GM06990 (cell line): ENCODE measurements around the gene RBMS1.

Experiments used
- DNase-seq: peaks from one replicate; pipeline ENCODE4 v3.0.0-alpha.2; 2011; ENCODE audit not compliant: insufficient read length; ENCODE audit errors: extremely low read depth
- H3K27me3 ChIP-seq: replicated peaks from 2 replicates; pipeline ENCODE4 v1.6.0; 2011; ENCODE audit warnings: low read length; ENCODE audit not compliant: control insufficient read depth, insufficient read depth
- H3K36me3 ChIP-seq: 2 replicates; pipeline ENCODE4 v1.5.1; 2011; ENCODE audit warnings: low read length; ENCODE audit not compliant: control insufficient read depth, insufficient read depth
- H3K4me3 ChIP-seq: replicated peaks from 2 replicates; pipeline ENCODE4 v1.5.1; 2011; ENCODE audit warnings: low read depth, mild to moderate bottlenecking, control low read depth, low read length
- TF ChIP-seq, protein P1 (sequence below): IDR thresholded peaks from 2 replicates; pipeline ENCODE4 v1.5.1; 2011; ENCODE audit warnings: low read length, control low read depth, mild to moderate bottlenecking, inconsistent platforms; ENCODE audit not compliant: insufficient read depth, poor library complexity, severe bottlenecking

The RBMS1 gene

DNA sequence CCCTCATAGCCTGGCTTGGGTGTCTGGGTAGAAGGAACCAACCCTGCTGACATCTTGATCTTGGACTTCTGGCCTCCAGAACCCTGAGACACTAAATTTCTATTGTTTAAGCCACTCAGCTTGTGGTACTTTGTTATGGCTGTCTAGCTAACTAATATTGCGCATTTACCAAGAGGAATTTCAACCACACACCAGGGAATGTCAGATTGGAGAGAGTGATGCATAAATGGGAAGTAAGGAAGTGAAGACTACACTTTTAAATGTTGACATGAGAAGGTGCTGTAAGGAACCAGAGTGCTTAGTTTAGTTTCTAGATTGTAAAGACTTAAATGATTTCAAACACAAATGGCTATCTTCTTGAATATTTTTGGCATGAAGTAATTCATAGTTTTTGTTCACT is 194.6 kb downstream of the RBMS1 start:
- no peak for DNase-seq
- no peaks in the 10 kb centered on the region for H3K27me3 ChIP-seq
- no peaks in the 10 kb centered on the region for H3K36me3 ChIP-seq
- no peak overlapping the region for H3K4me3 ChIP-seq
- TF ChIP-seq, protein P1, sequence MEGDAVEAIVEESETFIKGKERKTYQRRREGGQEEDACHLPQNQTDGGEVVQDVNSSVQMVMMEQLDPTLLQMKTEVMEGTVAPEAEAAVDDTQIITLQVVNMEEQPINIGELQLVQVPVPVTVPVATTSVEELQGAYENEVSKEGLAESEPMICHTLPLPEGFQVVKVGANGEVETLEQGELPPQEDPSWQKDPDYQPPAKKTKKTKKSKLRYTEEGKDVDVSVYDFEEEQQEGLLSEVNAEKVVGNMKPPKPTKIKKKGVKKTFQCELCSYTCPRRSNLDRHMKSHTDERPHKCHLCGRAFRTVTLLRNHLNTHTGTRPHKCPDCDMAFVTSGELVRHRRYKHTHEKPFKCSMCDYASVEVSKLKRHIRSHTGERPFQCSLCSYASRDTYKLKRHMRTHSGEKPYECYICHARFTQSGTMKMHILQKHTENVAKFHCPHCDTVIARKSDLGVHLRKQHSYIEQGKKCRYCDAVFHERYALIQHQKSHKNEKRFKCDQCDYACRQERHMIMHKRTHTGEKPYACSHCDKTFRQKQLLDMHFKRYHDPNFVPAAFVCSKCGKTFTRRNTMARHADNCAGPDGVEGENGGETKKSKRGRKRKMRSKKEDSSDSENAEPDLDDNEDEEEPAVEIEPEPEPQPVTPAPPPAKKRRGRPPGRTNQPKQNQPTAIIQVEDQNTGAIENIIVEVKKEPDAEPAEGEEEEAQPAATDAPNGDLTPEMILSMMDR: no peak

- H3K36me3 ChIP-seq: no peaks in the 10 kb centered on the region
- no peaks in the 10 kb centered on the region for H3K27me3 ChIP-seq
- H3K4me3 ChIP-seq: no peak overlapping the region
- no peak for DNase-seq
- TF ChIP-seq, protein P1: no peak
Observed at GRCh38 chr2:160295519-160296207, 197.9 kb downstream of the RBMS1 start.

DNA sequence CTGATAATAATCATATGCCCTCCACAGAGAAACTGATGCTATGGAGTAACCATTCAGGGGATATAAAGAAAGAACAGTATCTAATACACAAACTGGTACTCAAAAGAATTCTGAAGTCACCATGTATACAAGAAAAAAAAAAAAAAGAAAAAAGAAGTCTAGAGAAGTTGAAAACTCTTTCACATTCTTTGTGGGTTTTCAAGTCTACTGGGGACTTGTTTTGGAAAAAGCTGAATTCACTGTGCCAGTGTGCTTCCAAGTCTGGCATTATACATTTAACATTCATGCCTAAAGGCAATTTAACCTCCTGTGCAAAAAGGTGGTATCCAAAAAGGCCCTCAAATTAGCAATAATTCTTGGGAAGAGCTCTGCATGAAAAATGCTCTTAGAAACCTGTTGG is 198.7 kb downstream of the RBMS1 start:
- no peak for DNase-seq
- no peak overlapping the region for H3K4me3 ChIP-seq
- no peaks in the 10 kb centered on the region for H3K36me3 ChIP-seq
- H3K27me3 ChIP-seq: no peaks in the 10 kb centered on the region
- TF ChIP-seq, protein P1: no peak

DNA sequence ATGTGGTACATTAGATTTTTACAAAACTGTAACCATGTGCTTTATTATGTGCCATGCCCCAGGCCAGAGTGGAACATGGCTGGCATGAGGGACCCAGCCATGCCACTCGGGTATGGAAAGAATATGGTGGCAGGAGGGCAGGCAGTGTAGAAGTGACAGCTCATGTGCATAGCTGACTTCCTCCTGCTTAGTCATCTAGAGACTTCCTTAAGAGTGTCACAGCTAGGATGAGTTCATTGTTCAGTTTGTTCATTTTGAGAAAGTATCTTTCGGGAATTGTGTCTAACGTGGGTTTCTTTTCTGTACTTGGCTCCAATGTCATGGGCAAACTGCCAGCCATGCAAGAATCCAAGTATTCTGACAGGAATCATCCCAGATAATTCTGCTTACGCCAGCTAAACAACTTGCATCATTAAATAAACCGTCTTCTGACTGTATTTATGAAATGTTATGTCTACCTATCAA is 199.2 kb downstream of the RBMS1 start:
- TF ChIP-seq, protein P1: no peak
- no peaks in the 10 kb centered on the region for H3K36me3 ChIP-seq
- DNase-seq: no peak
- H3K4me3 ChIP-seq: no peak overlapping the region
- H3K27me3 ChIP-seq: no peaks in the 10 kb centered on the region

GRCh38 chr2:160293391-160294091 is 200.1 kb downstream of the RBMS1 start:
- no peak for DNase-seq
- H3K27me3 ChIP-seq: no peaks in the 10 kb centered on the region
- H3K36me3 ChIP-seq: no peaks in the 10 kb centered on the region
- H3K4me3 ChIP-seq: no peak overlapping the region
- TF ChIP-seq, protein P1: no peak
